Effector memory CD4-positive, alpha-beta T cell (primary cell): ENCODE measurements around the gene ATF7.

Experiments used
- DNase-seq, 3 donors: peaks; one replicate each; pipeline ENCODE4 v3.0.0-alpha.2; 2020
- H3K27ac ChIP-seq: 2 replicates; pipeline ENCODE4 v1.7.0; 2013; ENCODE audit warnings: mild to moderate bottlenecking, low read length, moderate library complexity; ENCODE audit not compliant: insufficient read depth, poor library complexity, severe bottlenecking
- H3K27me3 ChIP-seq: replicated peaks from 2 replicates; pipeline ENCODE4 v1.7.0; 2013; ENCODE audit warnings: mild to moderate bottlenecking, low read length; ENCODE audit not compliant: insufficient read depth, control insufficient read depth, poor library complexity, severe bottlenecking
- H3K36me3 ChIP-seq: 2 replicates; pipeline ENCODE4 v1.7.0; 2013; ENCODE audit warnings: mild to moderate bottlenecking, low read length, moderate library complexity; ENCODE audit not compliant: control insufficient read depth, insufficient read depth
- H3K4me1 ChIP-seq: 2 replicates; pipeline ENCODE4 v1.7.0; 2013; ENCODE audit warnings: low read length, mild to moderate bottlenecking; ENCODE audit not compliant: control insufficient read depth, insufficient read depth, poor library complexity, severe bottlenecking
- H3K4me3 ChIP-seq: 2 replicates; pipeline ENCODE4 v1.7.0; 2013; ENCODE audit warnings: low read length, low read depth, mild to moderate bottlenecking; ENCODE audit not compliant: insufficient read depth, poor library complexity, severe bottlenecking
- H3K9me3 ChIP-seq: 2 replicates; pipeline ENCODE4 v1.7.0; 2013; ENCODE audit warnings: mild to moderate bottlenecking, low read length, moderate library complexity; ENCODE audit not compliant: control insufficient read depth

Gene ATF7

DNA sequence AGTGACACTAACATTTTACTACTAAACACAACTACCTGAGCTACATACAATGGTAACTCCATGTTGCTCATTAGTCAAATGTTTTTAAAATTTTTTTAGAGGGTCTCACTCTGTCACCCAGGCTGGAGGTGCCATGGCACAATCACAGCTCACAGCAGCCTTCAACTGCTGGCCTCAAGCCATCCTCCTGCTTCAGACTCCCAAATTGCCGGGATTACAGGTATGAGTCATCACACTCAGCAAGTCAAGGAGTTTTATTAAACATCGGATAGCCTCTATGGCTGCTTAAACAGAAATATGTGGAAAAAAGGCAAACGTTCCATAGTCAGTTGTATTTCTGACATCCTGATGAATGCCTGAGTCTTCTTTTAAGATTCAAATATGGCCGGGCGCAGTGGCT lies 107.8 kb downstream of the ATF7 start:
- Histone ChIP-seq H3K4me1 (no peaks in the 10 kb centered on the region), H3K36me3 (peaks cover 74% of the 10 kb centered on the region), H3K4me3 (no peak overlapping the region)

DNA sequence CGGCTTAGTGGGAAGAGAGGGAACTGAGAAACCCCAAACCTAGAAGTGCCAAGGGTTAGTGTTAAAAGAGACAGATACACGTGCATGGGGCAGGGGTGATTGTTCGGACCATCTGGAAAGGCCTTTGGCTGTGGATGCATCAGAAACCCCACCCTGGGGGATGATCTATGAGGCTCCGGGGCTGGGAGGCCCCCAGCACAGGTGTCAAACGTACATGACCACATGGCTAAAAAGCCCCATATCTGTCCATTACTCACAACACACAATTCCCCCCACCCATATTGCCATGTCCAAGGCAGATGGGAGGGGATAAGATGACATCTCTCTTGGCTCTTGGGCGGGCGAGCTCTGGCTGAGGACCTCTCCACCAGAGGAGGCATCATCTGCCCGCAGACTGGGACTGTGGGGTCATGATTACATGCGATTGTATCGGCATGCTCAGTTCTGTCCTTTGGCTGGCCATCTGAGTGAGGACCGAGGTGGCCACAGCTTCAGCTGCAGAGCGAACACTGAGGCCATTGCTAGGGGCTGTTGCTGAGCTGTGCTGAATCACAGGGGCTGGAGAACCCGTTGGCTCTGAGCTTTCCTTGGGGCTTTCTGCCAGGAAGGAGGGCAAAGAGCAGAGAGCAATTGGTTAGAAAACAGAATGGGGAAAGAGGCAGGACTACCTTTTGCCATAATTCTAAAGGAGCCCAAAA lies 109.3 kb downstream of the ATF7 start:
- no peak for DNase-seq
- no peaks in the 10 kb centered on the region for H3K4me1 ChIP-seq
- H3K27ac ChIP-seq: no peak overlapping the region
- H3K27me3 ChIP-seq: no peaks in the 10 kb centered on the region
- no peaks in the 10 kb centered on the region for H3K9me3 ChIP-seq
- no peak overlapping the region for H3K4me3 ChIP-seq
- H3K36me3 ChIP-seq: peaks cover 78% of the 10 kb centered on the region

More for the DNA sequence above, 107.8 kb downstream of the ATF7 start:
- no peaks in the 10 kb centered on the region for H3K9me3 ChIP-seq
- no peak overlapping the region for H3K27ac ChIP-seq
- H3K27me3 ChIP-seq: no peaks in the 10 kb centered on the region
- DNase-seq: no peak

DNA sequence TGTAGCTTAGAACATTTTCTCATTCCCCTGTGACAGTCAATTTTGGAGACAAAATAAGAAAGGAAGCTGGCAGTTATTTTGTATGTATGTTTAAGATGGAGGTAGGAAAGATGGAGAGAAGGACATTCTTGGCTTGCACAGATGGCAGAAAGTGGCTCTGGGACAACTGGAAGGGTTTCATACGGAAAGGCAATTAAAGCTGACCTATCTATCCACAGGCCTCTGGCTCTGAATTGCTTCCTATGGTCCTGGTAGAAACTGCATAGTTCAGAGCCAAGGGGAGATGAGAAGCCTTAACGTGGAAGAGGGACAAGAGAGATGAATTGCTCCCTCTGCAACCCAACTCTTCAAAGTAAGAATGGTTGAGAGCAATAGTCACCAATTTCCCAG lies 110.9 kb downstream of the ATF7 start:
- DNase-seq: no peak
- no peaks in the 10 kb centered on the region for H3K4me1 ChIP-seq
- H3K27me3 ChIP-seq: no peaks in the 10 kb centered on the region
- no peak overlapping the region for H3K27ac ChIP-seq
- H3K36me3 ChIP-seq: peaks cover 67% of the 10 kb centered on the region
- no peak overlapping the region for H3K4me3 ChIP-seq
- no peaks in the 10 kb centered on the region for H3K9me3 ChIP-seq

DNA sequence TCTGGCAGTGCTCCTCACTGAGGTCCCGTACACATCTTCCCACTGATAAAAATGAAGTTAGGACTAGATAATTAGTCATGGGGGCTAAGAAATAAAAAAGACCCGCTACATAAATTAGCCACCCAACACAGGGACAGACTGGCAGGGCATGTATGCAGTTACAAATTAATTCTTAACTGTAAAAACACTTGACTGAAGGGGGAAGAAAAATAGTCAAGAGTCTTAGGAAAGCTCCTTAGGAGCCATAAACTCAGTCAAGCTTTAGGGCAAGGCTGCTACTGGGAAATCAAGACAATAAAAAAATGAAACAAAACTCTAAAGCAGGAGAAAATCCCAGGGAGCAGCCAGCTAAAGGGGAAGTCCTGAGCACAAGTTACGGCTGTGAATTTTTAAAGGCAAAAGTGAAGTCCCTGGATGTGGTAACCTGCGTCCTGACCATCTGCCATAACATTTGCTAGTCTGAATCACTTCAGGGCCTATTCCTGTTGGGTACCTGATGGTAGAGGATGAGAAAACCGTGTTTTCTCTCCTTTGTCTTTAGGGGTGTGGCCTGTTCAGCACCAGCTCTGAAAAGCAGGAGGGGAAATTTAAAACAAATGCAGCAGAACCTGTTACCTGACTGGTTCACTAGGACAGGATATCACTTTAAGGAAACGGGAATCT lies 111.4 kb downstream of the ATF7 start:
- Histone ChIP-seq H3K27ac (no peak overlapping the region), H3K9me3 (no peaks in the 10 kb centered on the region), H3K36me3 (peaks cover 63% of the 10 kb centered on the region), H3K4me1 (no peaks in the 10 kb centered on the region), H3K27me3 (no peaks in the 10 kb centered on the region), H3K4me3 (no peak overlapping the region)
- no peak for DNase-seq

DNA sequence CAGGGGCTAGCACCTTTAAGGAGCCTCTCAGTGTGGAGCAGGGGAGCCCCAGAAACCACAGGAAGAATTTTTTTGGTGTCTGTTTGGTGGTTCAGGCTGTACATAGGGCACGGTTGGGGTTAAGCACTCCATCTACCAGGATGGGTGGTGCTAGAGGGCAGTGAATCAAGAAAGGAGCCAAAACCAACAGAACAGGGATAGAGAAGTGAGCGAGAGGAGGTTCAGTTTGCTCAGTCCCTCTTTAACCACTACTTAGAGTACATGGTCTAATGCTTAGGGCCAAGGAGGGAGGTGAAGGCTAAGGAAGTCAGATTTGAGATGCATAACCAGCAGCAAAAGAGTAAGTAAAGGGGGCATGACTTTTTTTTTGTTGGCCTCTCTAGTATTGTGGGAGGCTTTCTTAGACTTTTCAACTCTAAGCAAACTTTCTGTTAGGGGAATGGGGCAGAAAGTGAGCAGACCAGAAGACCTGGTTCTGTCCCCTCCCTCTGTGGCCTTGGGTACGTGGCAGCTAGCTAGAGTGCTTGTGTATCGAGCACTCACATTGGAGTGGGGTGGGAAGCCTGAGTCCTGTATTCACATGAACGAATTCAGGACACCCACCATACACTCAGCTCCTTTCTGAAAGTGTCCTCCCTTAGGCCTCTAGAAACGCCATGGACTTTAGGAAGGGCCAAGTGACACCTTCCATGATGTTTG lies 112.3 kb downstream of the ATF7 start:
- H3K4me3 ChIP-seq: no peak overlapping the region
- H3K27ac ChIP-seq: no peak overlapping the region
- no peak for DNase-seq
- no peaks in the 10 kb centered on the region for H3K27me3 ChIP-seq
- H3K4me1 ChIP-seq: no peaks in the 10 kb centered on the region
- H3K36me3 ChIP-seq: peaks cover 58% of the 10 kb centered on the region
- no peaks in the 10 kb centered on the region for H3K9me3 ChIP-seq

DNA sequence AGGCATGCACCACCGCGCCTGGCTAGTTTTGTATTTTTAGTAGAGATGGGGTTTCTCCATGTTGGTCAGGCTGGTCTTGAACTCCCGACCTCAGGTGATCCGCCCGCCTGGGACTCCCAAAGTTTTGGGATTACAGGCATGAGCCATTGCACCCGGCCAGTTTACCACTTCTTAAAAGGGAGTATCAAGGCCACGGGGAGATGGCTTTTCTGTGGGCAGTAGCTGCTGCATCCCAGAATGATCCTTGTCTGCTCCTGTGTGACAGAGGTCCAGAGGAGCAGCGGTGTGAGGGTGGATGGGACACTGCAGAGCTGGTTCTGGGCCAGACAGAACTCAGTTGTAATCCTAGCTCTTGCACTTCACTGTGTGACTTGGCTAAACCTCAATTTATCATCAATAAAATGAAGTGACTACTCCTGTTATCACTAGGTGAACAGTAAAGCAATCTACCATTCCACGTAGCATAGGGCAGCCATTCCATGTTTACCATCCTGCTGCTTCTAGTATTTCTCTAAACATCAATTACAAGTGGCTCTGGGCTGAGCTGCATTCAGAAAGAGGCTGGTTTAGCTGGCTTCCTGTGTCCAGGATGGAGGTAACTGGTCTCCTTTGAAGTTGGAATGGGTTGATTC lies 115.9 kb downstream of the ATF7 start:
- Histone ChIP-seq H3K27me3 (no peaks in the 10 kb centered on the region), H3K9me3 (no peaks in the 10 kb centered on the region), H3K36me3 (peaks cover 55% of the 10 kb centered on the region), H3K27ac (no peak overlapping the region), H3K4me1 (peaks cover 4% of the 10 kb centered on the region), H3K4me3 (no peak overlapping the region)
- no peak for DNase-seq

DNA sequence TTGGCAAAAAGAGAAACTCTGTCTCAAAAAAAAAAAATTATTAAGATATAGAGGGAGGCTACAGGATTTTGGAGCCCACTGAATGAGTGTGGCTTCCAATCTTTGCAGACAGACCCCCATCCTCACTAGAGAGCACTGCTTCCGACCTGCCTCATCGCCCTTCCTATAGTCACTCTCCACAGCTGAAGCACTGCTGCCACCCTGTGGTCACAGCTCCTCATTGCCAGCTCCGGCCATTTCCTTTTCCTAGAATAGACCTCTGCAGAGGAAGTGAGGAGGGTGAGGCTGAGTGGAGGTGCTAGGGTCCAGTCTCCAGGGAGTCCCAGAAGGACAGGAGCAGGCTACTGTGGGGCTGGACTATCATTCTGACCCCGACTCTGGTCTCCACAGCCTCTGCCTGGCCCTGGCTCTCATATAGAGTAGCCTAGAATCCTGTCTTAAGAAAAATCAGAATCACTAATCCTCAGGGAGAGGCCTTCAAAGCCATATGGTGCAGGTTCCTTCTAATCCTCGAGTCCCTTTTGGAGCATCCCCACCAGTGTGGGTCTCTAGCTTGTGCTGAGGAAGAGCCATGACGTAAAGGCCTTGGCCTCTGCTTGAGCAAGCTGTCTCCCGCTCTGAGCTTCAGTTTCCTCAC lies 117.5 kb downstream of the ATF7 start:
- Histone ChIP-seq H3K4me3 (no peak overlapping the region), H3K27me3 (no peaks in the 10 kb centered on the region), H3K9me3 (no peaks in the 10 kb centered on the region), H3K27ac (no peak overlapping the region), H3K4me1 (peaks cover 4% of the 10 kb centered on the region), H3K36me3 (peaks cover 45% of the 10 kb centered on the region)
- peak; percentile 56 to 71 (median 60) for DNase-seq

DNA sequence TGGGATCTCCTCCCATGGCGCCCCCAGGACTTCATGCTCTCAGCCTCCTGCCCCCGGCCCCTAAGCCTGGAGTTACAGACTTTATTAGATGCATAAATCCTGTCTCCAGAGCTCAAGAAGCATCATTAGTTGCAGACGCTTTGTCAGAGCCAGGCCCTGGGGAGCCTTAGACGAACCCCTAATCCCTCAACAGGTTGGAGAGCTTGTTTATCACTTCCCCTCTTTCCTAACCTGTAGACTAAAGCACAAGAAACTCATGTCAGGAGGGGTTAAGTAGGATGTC lies 118.6 kb downstream of the ATF7 start:
- peaks cover 4% of the 10 kb centered on the region for H3K4me1 ChIP-seq
- H3K36me3 ChIP-seq: peaks cover 36% of the 10 kb centered on the region
- H3K27ac ChIP-seq: no peak overlapping the region

DNA sequence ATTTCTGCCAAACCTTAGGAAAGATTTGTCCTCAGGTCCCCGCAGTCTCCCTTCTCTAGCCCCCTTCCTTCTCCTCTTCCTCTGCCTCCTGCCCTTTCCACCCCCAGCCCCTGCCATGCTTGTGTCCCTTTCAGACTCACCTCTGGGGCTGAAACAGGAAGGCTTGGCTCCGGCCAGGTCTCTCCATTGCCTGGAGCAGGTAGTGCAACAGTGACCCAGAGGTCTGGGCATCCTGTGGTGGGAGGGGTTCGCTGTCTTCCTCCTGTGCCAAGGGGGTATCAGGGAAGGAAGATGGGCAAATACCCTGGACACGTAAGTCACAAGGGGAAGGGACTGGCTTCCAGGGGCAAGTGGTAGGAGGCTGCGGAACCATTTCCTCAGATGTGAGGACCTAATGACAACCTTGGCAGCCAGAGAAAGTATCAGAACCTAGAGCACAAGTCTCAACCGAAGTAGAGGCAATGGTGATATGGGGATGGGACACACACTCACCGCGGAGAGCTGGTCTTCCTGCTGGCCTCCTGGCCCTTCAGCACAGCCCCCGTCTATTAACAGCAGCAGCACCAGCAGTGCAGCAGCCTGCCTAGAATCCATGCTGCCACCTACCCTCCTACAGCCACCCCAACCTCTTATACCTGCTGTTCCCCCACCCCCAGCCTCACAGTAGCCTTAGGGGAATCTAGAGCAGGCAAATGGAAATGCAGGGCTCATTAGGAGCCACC lies 119.1 kb downstream of the ATF7 start, which contains the start of gene NPFF:
TSS of gene NPFF (minus strand) at position 604 of the 722 bp plus-strand sequence. CDS start at position 594, 10 bp downstream.
- Histone ChIP-seq H3K4me3 (no peak within 1 kb of the TSS), H3K36me3 (peaks cover 31% of the 10 kb centered on the region), H3K27me3 (no peaks in the 10 kb centered on the region), H3K27ac (no peak within 1 kb of the TSS), H3K9me3 (no peaks in the 10 kb centered on the region), H3K4me1 (peaks cover 6% of the 10 kb centered on the region)
- no peak for DNase-seq

More for the DNA sequence above, 118.6 kb downstream of the ATF7 start:
- Histone ChIP-seq H3K27me3 (no peaks in the 10 kb centered on the region), H3K9me3 (no peaks in the 10 kb centered on the region), H3K4me3 (no peak overlapping the region)
- DNase-seq: no peak
